Measurements from ENCODE around the gene NOXA1. TPM values are rescaled to one million over a fixed set of nuclear protein-coding genes. Genes with fewer than 3 reads are reported as not detected.
"Not testable (repeated sequence)": the region's sequence is repeated elsewhere in the genome, so short reads cannot be mapped to it uniquely, and the experiment has no call there.

NOXA1 gene
- total RNA-seq, 5 donors from 2014 or later (not counting 1 experiment from before 2014, with no cell fraction given) = 6.4 to 11.7 (median 8.1) TPM

- ChIA-PET POLR2A (no interaction called here), CTCF (no interaction called here)
- DNase-seq (no peak), ATAC-seq (replicated peaks in 1 of 4) (no peak)
- H3K4me1 ChIP-seq (ENCODE audit: control insufficient read depth in 1 of 2, extremely low read depth in 1 of 2, insufficient read depth in 2 of 2, low read length in 2 of 2) = peaks cover 21 to 40% of the 10 kb centered on the region in 2 experiments
- peaks cover 22 to 30% (median 22%) of the 10 kb centered on the region in 3 donors for H3K4me1 Mint-ChIP-seq
- no peak overlapping the region for H3K4me3 Mint-ChIP-seq
- no peak overlapping the region for H3K27ac Mint-ChIP-seq
- H3K36me3 Mint-ChIP-seq = no peaks in the 10 kb centered on the region
- 96% methylated on average over 25 of the region's 28 CpGs for WGBS (ENCODE audit: insufficient coverage)
- no peaks in the 10 kb centered on the region for H3K27me3 Mint-ChIP-seq
- no peaks in the 10 kb centered on the region for H3K36me3 ChIP-seq (ENCODE audit: control insufficient read depth in 2 of 2, extremely low read depth in 1 of 2, insufficient read depth in 1 of 2, low read length in 1 of 2)
- H3K9me3 Mint-ChIP-seq = no peaks in the 10 kb centered on the region
- no peak overlapping the region for H3K27ac ChIP-seq (ENCODE audit: low read length)
- no peak overlapping the region for H3K4me3 ChIP-seq (ENCODE audit: control insufficient read depth in 1 of 2, extremely low read depth in 1 of 2, low read length in 1 of 2)
- peaks cover 0 to 5% of the 10 kb centered on the region in 2 experiments for H3K27me3 ChIP-seq (replicated peaks in 1 of 2; ENCODE audit: control insufficient read depth in 2 of 2, extremely low read depth in 1 of 2, insufficient read depth in 2 of 2, low read length in 1 of 2)
- H3K9me3 ChIP-seq = no peaks in the 10 kb centered on the region
Measured at GRCh38 chr9:137464291-137464999, 41.3 kb downstream of the NOXA1 start.

- WGBS (ENCODE audit: insufficient coverage) = 94% methylated on average over 12 of the region's 23 CpGs
- Mint-ChIP-seq H3K36me3 (no peaks in the 10 kb centered on the region), H3K27ac (no peak overlapping the region), H3K9me3 (no peaks in the 10 kb centered on the region), H3K27me3 (no peaks in the 10 kb centered on the region), H3K4me3 (no peak overlapping the region), H3K4me1 (peaks cover 16 to 27% (median 17%) of the 10 kb centered on the region in 3 donors)
- Histone ChIP-seq H3K36me3 (ENCODE audit: control insufficient read depth in 2 of 2, extremely low read depth in 1 of 2, insufficient read depth in 1 of 2, low read length in 1 of 2) (no peaks in the 10 kb centered on the region), H3K4me1 (ENCODE audit: control insufficient read depth in 1 of 2, extremely low read depth in 1 of 2, insufficient read depth in 2 of 2, low read length in 2 of 2) (peaks cover 14 to 33% of the 10 kb centered on the region in 2 experiments), H3K27me3 (replicated peaks in 1 of 2; ENCODE audit: control insufficient read depth in 2 of 2, extremely low read depth in 1 of 2, insufficient read depth in 2 of 2, low read length in 1 of 2) (peaks cover 0 to 8% of the 10 kb centered on the region in 2 experiments), H3K27ac (ENCODE audit: low read length) (no peak overlapping the region), H3K9me3 (no peaks in the 10 kb centered on the region), H3K4me3 (ENCODE audit: control insufficient read depth in 1 of 2, extremely low read depth in 1 of 2, low read length in 1 of 2) (no peak overlapping the region)
- CTCF ChIA-PET = no interaction called here
- DNase-seq (no peak), ATAC-seq (replicated peaks in 1 of 4) (no peak)
- POLR2A ChIA-PET = no interaction called here
Measured at GRCh38 chr9:137465000-137465719, 42.0 kb downstream of the NOXA1 start.

GRCh38 chr9:137465720-137466388, 42.7 kb downstream of the NOXA1 start:
- H3K27ac Mint-ChIP-seq = no peak overlapping the region
- ChIA-PET POLR2A (no interaction called here), CTCF (no interaction called here)
- ATAC-seq (replicated peaks in 1 of 4) (no peak), DNase-seq (no peak)
- no peaks in the 10 kb centered on the region for H3K27me3 Mint-ChIP-seq
- Histone ChIP-seq H3K27ac (ENCODE audit: low read length) (no peak overlapping the region), H3K36me3 (ENCODE audit: control insufficient read depth in 2 of 2, extremely low read depth in 1 of 2, insufficient read depth in 1 of 2, low read length in 1 of 2) (no peaks in the 10 kb centered on the region), H3K4me1 (ENCODE audit: control insufficient read depth in 1 of 2, extremely low read depth in 1 of 2, insufficient read depth in 2 of 2, low read length in 2 of 2) (peaks cover 11 to 28% of the 10 kb centered on the region in 2 experiments), H3K4me3 (ENCODE audit: control insufficient read depth in 1 of 2, extremely low read depth in 1 of 2, low read length in 1 of 2) (no peak overlapping the region), H3K27me3 (replicated peaks in 1 of 2; ENCODE audit: control insufficient read depth in 2 of 2, extremely low read depth in 1 of 2, insufficient read depth in 2 of 2, low read length in 1 of 2) (peaks cover 0 to 9% of the 10 kb centered on the region in 2 experiments), H3K9me3 (no peaks in the 10 kb centered on the region)
- peaks cover 17 to 26% (median 20%) of the 10 kb centered on the region in 3 donors for H3K4me1 Mint-ChIP-seq
- H3K9me3 Mint-ChIP-seq = no peaks in the 10 kb centered on the region
- no peak overlapping the region for H3K4me3 Mint-ChIP-seq
- WGBS (ENCODE audit: insufficient coverage) = 91% methylated on average over 17 of the region's 23 CpGs
- no peaks in the 10 kb centered on the region for H3K36me3 Mint-ChIP-seq

- DNase-seq; H3K4me3 ChIP-seq (ENCODE audit: control insufficient read depth in 1 of 2, extremely low read depth in 1 of 2, low read length in 1 of 2); H3K27me3 ChIP-seq (replicated peaks in 1 of 2; ENCODE audit: control insufficient read depth in 2 of 2, extremely low read depth in 1 of 2, insufficient read depth in 2 of 2, low read length in 1 of 2); CTCF ChIA-PET; H3K4me3 Mint-ChIP-seq; H3K36me3 Mint-ChIP-seq; H3K9me3 Mint-ChIP-seq; H3K27ac Mint-ChIP-seq; H3K36me3 ChIP-seq (ENCODE audit: control insufficient read depth in 2 of 2, extremely low read depth in 1 of 2, insufficient read depth in 1 of 2, low read length in 1 of 2); H3K27ac ChIP-seq (ENCODE audit: low read length); ATAC-seq (replicated peaks in 1 of 4); POLR2A ChIA-PET; H3K9me3 ChIP-seq; H3K27me3 Mint-ChIP-seq: not testable (repeated sequence)
- H3K4me1 ChIP-seq (ENCODE audit: control insufficient read depth in 1 of 2, extremely low read depth in 1 of 2, insufficient read depth in 2 of 2, low read length in 2 of 2) = peaks cover 6 to 22% of the 10 kb centered on the region in 2 experiments
- H3K4me1 Mint-ChIP-seq = peaks cover 14 to 20% (median 18%) of the 10 kb centered on the region in 3 donors
- 91% methylated on average over 33 of the region's 35 CpGs for WGBS (ENCODE audit: insufficient coverage)
Measured at GRCh38 chr9:137466389-137467085, 43.3 kb downstream of the NOXA1 start.

GRCh38 chr9:137467161-137467581, 44.0 kb downstream of the NOXA1 start:
- H3K36me3 Mint-ChIP-seq = no peaks in the 10 kb centered on the region
- 93% methylated on average over 15 of the region's 16 CpGs for WGBS (ENCODE audit: insufficient coverage)
- Histone ChIP-seq H3K4me3 (ENCODE audit: control insufficient read depth in 1 of 2, extremely low read depth in 1 of 2, low read length in 1 of 2) (no peak overlapping the region), H3K4me1 (ENCODE audit: control insufficient read depth in 1 of 2, extremely low read depth in 1 of 2, insufficient read depth in 2 of 2, low read length in 2 of 2) (peaks cover 5 to 16% of the 10 kb centered on the region in 2 experiments), H3K36me3 (ENCODE audit: control insufficient read depth in 2 of 2, extremely low read depth in 1 of 2, insufficient read depth in 1 of 2, low read length in 1 of 2) (no peaks in the 10 kb centered on the region), H3K27me3 (replicated peaks in 1 of 2; ENCODE audit: control insufficient read depth in 2 of 2, extremely low read depth in 1 of 2, insufficient read depth in 2 of 2, low read length in 1 of 2) (peaks cover 0 to 9% of the 10 kb centered on the region in 2 experiments), H3K27ac (ENCODE audit: low read length) (no peak overlapping the region), H3K9me3 (no peaks in the 10 kb centered on the region)
- no peaks in the 10 kb centered on the region for H3K9me3 Mint-ChIP-seq
- H3K4me3 Mint-ChIP-seq = no peak overlapping the region
- H3K4me1 Mint-ChIP-seq = peaks cover 12 to 18% (median 15%) of the 10 kb centered on the region in 3 donors
- POLR2A ChIA-PET = interaction anchor here in 1 of 2 donors (0.6 kb wide), 1 partner anchor 68 kb away, joined by 4 read pairs; no protein-coding TSS in a partner anchor
- H3K27ac Mint-ChIP-seq = no peak overlapping the region
- CTCF ChIA-PET = no interaction called here
- DNase-seq = no peak
- ATAC-seq (replicated peaks in 1 of 4) = no peak
- no peaks in the 10 kb centered on the region for H3K27me3 Mint-ChIP-seq

- Mint-ChIP-seq H3K4me3 (no peak overlapping the region), H3K36me3 (peaks cover 2% of the 10 kb centered on the region), H3K27me3 (no peaks in the 10 kb centered on the region), H3K4me1 (peaks cover 7 to 17% (median 13%) of the 10 kb centered on the region in 3 donors), H3K9me3 (peaks cover 0 to 2% (median 0%) of the 10 kb centered on the region in 3 donors), H3K27ac (no peak overlapping the region)
- peaks cover 0 to 9% of the 10 kb centered on the region in 2 experiments for H3K27me3 ChIP-seq (replicated peaks in 1 of 2; ENCODE audit: control insufficient read depth in 2 of 2, extremely low read depth in 1 of 2, insufficient read depth in 2 of 2, low read length in 1 of 2)
- WGBS (ENCODE audit: insufficient coverage) = 100% methylated on average over 2 of the region's 7 CpGs
- ATAC-seq (replicated peaks in 1 of 4) (no peak), DNase-seq (no peak)
- H3K9me3 ChIP-seq = no peaks in the 10 kb centered on the region
- no peak overlapping the region for H3K4me3 ChIP-seq (ENCODE audit: control insufficient read depth in 1 of 2, extremely low read depth in 1 of 2, low read length in 1 of 2)
- H3K27ac ChIP-seq (ENCODE audit: low read length) = no peak overlapping the region
- H3K4me1 ChIP-seq (ENCODE audit: control insufficient read depth in 1 of 2, extremely low read depth in 1 of 2, insufficient read depth in 2 of 2, low read length in 2 of 2) = peaks cover 0 to 8% of the 10 kb centered on the region in 2 experiments
- no peaks in the 10 kb centered on the region for H3K36me3 ChIP-seq (ENCODE audit: control insufficient read depth in 2 of 2, extremely low read depth in 1 of 2, insufficient read depth in 1 of 2, low read length in 1 of 2)
- ChIA-PET POLR2A (no interaction called here), CTCF (no interaction called here)
Measured at GRCh38 chr9:137467896-137468295, 44.7 kb downstream of the NOXA1 start.
